Left lung (tissue), 10 donors: ENCODE data around the gene RPL18A. TPM values are rescaled to one million over a fixed set of nuclear protein-coding genes. Genes with fewer than 3 reads are reported as not detected.

ENCODE experiments used
- ATAC-seq: fragments of 200-7000 bp; cut with Tn5 transposase; one replicate; pipeline ENCODE4 v1.9.1; 2020; ENCODE audit warnings: moderate library complexity
- DNase-seq, 4 donors: peaks; one replicate each; pipeline ENCODE4 v3.0.0-alpha.2; 2013 to 2020
- H3K27ac ChIP-seq, 2 donors: fragments of 200-600 bp; sonication (generic) in 1 of 2; one replicate each; pipeline versions ENCODE4 v1.5.0 to v1.8.0; 2020 to 2021
- H3K27me3 ChIP-seq, 2 donors: fragments of 200-600 bp; sonication (generic) in 1 of 2; one replicate each; pipeline versions ENCODE4 v1.5.0 to v1.8.0; 2020 to 2021
- H3K36me3 ChIP-seq, 2 donors: fragments of 200-600 bp; sonication (generic) in 1 of 2; one replicate each; pipeline versions ENCODE4 v1.5.0 to v1.8.0; 2020 to 2021
- H3K4me1 ChIP-seq, 2 donors: fragments of 200-600 bp; one replicate each; pipeline ENCODE4 v1.8.0; 2021
- H3K4me3 ChIP-seq, 2 donors: fragments of 200-600 bp; sonication (generic) in 1 of 2; one replicate each; pipeline versions ENCODE4 v1.5.0 to v1.8.0; 2020 to 2021; ENCODE audit warnings: mild to moderate bottlenecking in 1 of 2
- H3K9me3 ChIP-seq, 2 donors: fragments of 200-600 bp; sonication (generic) in 1 of 2; one replicate each; pipeline versions ENCODE4 v1.5.0 to v1.8.0; 2020 to 2021
- intact Hi-C, 2 donors: fragments of 100-400 bp; cut with DNase I; formaldehyde crosslinking; loops; one replicate each; pipeline versions ENCODE4 v1.11.2 to v1.14.2; 2022
- polyA plus RNA-seq, 6 donors: library from polyadenylated mRNA; unstranded; fragments of 120-200 nt; gene quantifications; one replicate each; pipeline ENCODE4 v1.2.1, GENCODE V29; 2013; ENCODE audit not compliant: insufficient read length in 6 of 6
- total RNA-seq, 2 donors: library from RNA; stranded (reverse); fragmentation: NEBNext Ultra II Directional; extraction: Animal tissue kit (Norgen Biotek cat#: 25700); gene quantifications; one replicate each; pipeline ENCODE4 v1.2.1, GENCODE V29; 2021
- TF ChIP-seq, protein P1 (sequence below), 2 donors: fragments of 200-600 bp; sonication (generic) in 1 of 2; IDR thresholded peaks; one replicate each; pipeline versions ENCODE4 v1.5.0 to v1.8.0; 2021; ENCODE audit warnings: antibody characterized with exemption in 2 of 2
- donor health status: DM: no; HTN: yes; CAD: no.
- donor health status: DM: no; HTN: no; CAD: no.

The RPL18A gene
- total and polyA plus RNA-seq, 8 donors: 1,124 to 1,592 (median 1,314) TPM

DNA sequence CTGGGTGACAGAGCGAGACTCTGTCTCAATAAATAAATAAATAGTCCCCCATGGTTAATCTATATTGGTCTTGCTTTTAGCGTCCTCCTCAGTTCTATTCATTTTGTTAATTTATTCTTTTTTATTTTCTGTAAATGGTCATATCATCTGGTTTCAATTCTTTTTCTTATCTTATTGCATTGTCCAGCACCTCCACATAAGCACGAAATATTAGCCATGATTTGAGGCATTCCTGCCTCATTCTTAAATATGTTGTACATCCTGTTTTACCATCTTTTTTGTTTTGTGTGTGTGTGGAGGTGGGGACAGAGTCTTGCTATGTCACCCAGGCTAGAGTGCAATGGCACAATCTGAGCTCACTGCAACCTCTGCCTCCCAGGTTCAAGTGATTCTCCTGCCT lies 48.5 kb downstream of the RPL18A start:
- H3K36me3 ChIP-seq: no peaks in the 10 kb centered on the region
- H3K27ac ChIP-seq: no peak overlapping the region
- H3K4me1 ChIP-seq: no peaks in the 10 kb centered on the region
- H3K9me3 ChIP-seq: peaks cover 0 to 17% of the 10 kb centered on the region in 2 donors
- DNase-seq: no peak
- peaks cover 0 to 34% of the 10 kb centered on the region in 2 donors for H3K27me3 ChIP-seq
- TF ChIP-seq, protein P1, sequence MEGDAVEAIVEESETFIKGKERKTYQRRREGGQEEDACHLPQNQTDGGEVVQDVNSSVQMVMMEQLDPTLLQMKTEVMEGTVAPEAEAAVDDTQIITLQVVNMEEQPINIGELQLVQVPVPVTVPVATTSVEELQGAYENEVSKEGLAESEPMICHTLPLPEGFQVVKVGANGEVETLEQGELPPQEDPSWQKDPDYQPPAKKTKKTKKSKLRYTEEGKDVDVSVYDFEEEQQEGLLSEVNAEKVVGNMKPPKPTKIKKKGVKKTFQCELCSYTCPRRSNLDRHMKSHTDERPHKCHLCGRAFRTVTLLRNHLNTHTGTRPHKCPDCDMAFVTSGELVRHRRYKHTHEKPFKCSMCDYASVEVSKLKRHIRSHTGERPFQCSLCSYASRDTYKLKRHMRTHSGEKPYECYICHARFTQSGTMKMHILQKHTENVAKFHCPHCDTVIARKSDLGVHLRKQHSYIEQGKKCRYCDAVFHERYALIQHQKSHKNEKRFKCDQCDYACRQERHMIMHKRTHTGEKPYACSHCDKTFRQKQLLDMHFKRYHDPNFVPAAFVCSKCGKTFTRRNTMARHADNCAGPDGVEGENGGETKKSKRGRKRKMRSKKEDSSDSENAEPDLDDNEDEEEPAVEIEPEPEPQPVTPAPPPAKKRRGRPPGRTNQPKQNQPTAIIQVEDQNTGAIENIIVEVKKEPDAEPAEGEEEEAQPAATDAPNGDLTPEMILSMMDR (IDR thresholded peaks at IDR 0.05): no peak
- no peak for ATAC-seq
- H3K4me3 ChIP-seq: no peak overlapping the region
- intact Hi-C loops: no loop called here

DNA sequence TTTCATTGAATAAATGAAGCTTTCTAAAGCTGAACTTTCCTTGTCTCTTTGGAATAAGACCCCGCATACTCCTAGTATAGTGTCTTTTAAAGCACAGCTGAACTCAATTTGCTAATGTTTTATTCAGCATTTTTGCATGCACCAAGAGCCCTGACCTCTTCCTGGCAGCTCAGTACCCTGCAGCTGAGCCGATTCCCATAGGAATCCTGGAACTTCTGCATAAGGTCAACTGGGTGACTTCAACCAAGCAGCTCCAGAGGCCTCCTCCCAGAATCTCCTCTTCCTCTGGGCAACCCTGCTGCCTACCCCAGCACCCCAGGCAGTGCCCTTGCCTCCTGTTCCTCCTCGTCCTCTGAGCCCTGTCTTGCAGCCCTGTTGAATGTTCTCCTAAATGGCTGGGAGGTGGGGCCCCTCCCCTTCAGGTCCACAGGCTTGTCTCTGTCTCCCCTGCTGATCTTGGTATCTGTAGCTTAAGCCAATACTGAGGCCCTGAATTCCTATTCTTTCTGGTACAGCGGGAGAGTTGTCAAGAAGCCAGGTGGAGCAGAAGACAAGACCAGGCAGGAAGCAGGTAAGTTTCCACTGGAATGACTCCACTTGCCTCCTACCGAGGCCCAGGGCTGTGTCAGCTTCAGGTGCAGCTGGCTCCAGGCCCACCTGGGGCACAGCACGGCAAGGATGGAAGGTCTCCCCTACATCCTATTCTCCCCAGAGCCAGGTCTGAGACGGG lies 49.5 kb downstream of the RPL18A start:
- no peak for ATAC-seq
- Histone ChIP-seq H3K27ac (no peak overlapping the region), H3K27me3 (peaks cover 0 to 43% of the 10 kb centered on the region in 2 donors), H3K9me3 (peaks cover 0 to 26% of the 10 kb centered on the region in 2 donors), H3K4me1 (no peaks in the 10 kb centered on the region), H3K4me3 (no peak overlapping the region), H3K36me3 (no peaks in the 10 kb centered on the region)
- intact Hi-C loops: no loop called here
- TF ChIP-seq, protein P1 (IDR thresholded peaks at IDR 0.05): no peak
- no peak for DNase-seq

GRCh38 chr19:17910791-17911360 lies 51.2 kb downstream of the RPL18A start:
- H3K27ac ChIP-seq: no peak overlapping the region
- no peak for ATAC-seq
- TF ChIP-seq, protein P1 (IDR thresholded peaks at IDR 0.05): no peak
- peaks cover 0 to 26% of the 10 kb centered on the region in 2 donors for H3K9me3 ChIP-seq
- no peak overlapping the region for H3K4me3 ChIP-seq
- no peak for DNase-seq
- no peaks in the 10 kb centered on the region for H3K36me3 ChIP-seq
- no peaks in the 10 kb centered on the region for H3K4me1 ChIP-seq
- intact Hi-C loops: no loop called here
- peaks cover 0 to 42% of the 10 kb centered on the region in 2 donors for H3K27me3 ChIP-seq

Other genes starting within 250 kb of the RPL18A start
- gene UNC13A, start 171.6 kb upstream of the RPL18A start, total RNA-seq: under 1 TPM; 0.15 to 0.37 TPM
- gene UNC13A, start 171.6 kb upstream of the RPL18A start, polyA plus RNA-seq: under 1 TPM; 0.47 to 0.98 (median 0.64) TPM
- gene MAP1S, start 140.4 kb upstream of the RPL18A start, total RNA-seq: 10 to 100 TPM; 65.1 to 82.2 TPM
- 10 to 100 TPM; 28.3 to 37.0 (median 31.5) TPM for gene MAP1S, start 140.4 kb upstream of the RPL18A start, polyA plus RNA-seq
- gene FCHO1, start 108.4 kb upstream of the RPL18A start, total RNA-seq: 10 to 100 TPM in 1 of 2 donors, 1 to 10 TPM in 1; 3.0 to 12.7 TPM
- 1 to 10 TPM in 4 of 6 donors, under 1 TPM in 2; 0.54 to 1.7 (median 1.2) TPM for gene FCHO1, start 108.4 kb upstream of the RPL18A start, polyA plus RNA-seq
- gene B3GNT3, start 64.8 kb upstream of the RPL18A start, total RNA-seq: 1 to 10 TPM; 2.1 to 5.2 TPM
- under 1 TPM in 2 of 6 donors, not detected in 4; 0.12 to 0.13 TPM for gene B3GNT3, start 64.8 kb upstream of the RPL18A start, polyA plus RNA-seq
- gene INSL3, start 38.4 kb upstream of the RPL18A start, total RNA-seq: under 1 TPM in 1 of 2 donors, not detected in 1; 0.76 TPM
- gene INSL3, start 38.4 kb upstream of the RPL18A start, polyA plus RNA-seq: under 1 TPM in 1 of 6 donors, not detected in 5; 0.21 TPM
- 10 to 100 TPM in 1 of 2 donors, 1 to 10 TPM in 1; 7.9 to 35.9 TPM for gene JAK3, start 11.9 kb upstream of the RPL18A start, total RNA-seq
- gene JAK3, start 11.9 kb upstream of the RPL18A start, polyA plus RNA-seq: 1 to 10 TPM; 2.3 to 3.9 (median 2.8) TPM
- gene SLC5A5, start 12.0 kb downstream of the RPL18A start, total RNA-seq: under 1 TPM in 1 of 2 donors, not detected in 1; 0.55 TPM
- gene SLC5A5, start 12.0 kb downstream of the RPL18A start, polyA plus RNA-seq: under 1 TPM; 0.06 to 0.13 (median 0.08) TPM
- gene CCDC124, start 73.1 kb downstream of the RPL18A start, total RNA-seq: 10 to 100 TPM; 60.5 to 75.7 TPM
- 10 to 100 TPM; 42.0 to 63.8 (median 53.1) TPM for gene CCDC124, start 73.1 kb downstream of the RPL18A start, polyA plus RNA-seq
- under 1 TPM; 0.06 to 0.10 TPM for gene KCNN1, start 107.2 kb downstream of the RPL18A start, total RNA-seq
- gene KCNN1, start 107.2 kb downstream of the RPL18A start, polyA plus RNA-seq: 1 to 10 TPM; 1.9 to 2.8 (median 2.2) TPM
- 10 to 100 TPM; 23.3 to 37.8 TPM for gene ARRDC2, start 148.3 kb downstream of the RPL18A start, total RNA-seq
- 10 to 100 TPM in 3 of 6 donors, 1 to 10 TPM in 3; 7.4 to 12.1 (median 9.9) TPM for gene ARRDC2, start 148.3 kb downstream of the RPL18A start, polyA plus RNA-seq
- gene IL12RB1, start 227.0 kb downstream of the RPL18A start, total RNA-seq: 1 to 10 TPM; 3.1 to 5.4 TPM
- under 1 TPM; 0.33 to 0.81 (median 0.47) TPM for gene IL12RB1, start 227.0 kb downstream of the RPL18A start, polyA plus RNA-seq
- 10 to 100 TPM; 17.0 to 30.3 TPM for gene MAST3, start 237.9 kb downstream of the RPL18A start, total RNA-seq
- 1 to 10 TPM; 4.7 to 8.4 (median 6.4) TPM for gene MAST3, start 237.9 kb downstream of the RPL18A start, polyA plus RNA-seq